Hematopoietic multipotent progenitor cell treated with erythropoietin and hydrocortisone succinate and interleukin-3 and kit ligand, for 8 days (in vitro differentiated cells): ENCODE data around the gene XPC.
A peak's percentile ranks its signal among the peaks of the same experiment; 100 is the strongest.

ENCODE experiments used
- DNase-seq: peaks from one replicate; pipeline ENCODE4 v3.0.0-alpha.2; 2015

The XPC gene

GRCh38 chr3:14146381-14147065, 31.9 kb downstream of the XPC start:
- DNase-seq = no peak

- DNase-seq = no peak
Observed at GRCh38 chr3:14145670-14146380, 32.6 kb downstream of the XPC start.

- no peak for DNase-seq
Observed at GRCh38 chr3:14145236-14145635, 33.2 kb downstream of the XPC start.

- DNase-seq = peak; percentile 80
Observed at GRCh38 chr3:14144423-14145075, 33.9 kb downstream of the XPC start.

GRCh38 chr3:14143271-14144225, 34.9 kb downstream of the XPC start:
- no peak for DNase-seq

- DNase-seq = no peak
Observed at GRCh38 chr3:14142567-14143270, 35.7 kb downstream of the XPC start.

GRCh38 chr3:14141602-14142341, 36.6 kb downstream of the XPC start:
- no peak for DNase-seq

GRCh38 chr3:14141144-14141543, 37.3 kb downstream of the XPC start:
- DNase-seq = no peak

- DNase-seq = no peak
Observed at GRCh38 chr3:14140668-14141067, 37.7 kb downstream of the XPC start.

- no peak for DNase-seq
Observed at GRCh38 chr3:14139771-14140170, 38.6 kb downstream of the XPC start.

GRCh38 chr3:14138878-14139655, 39.3 kb downstream of the XPC start:
- DNase-seq = no peak

- DNase-seq = no peak
Observed at GRCh38 chr3:14138109-14138877, 40.1 kb downstream of the XPC start.

- no peak for DNase-seq
Observed at GRCh38 chr3:14137445-14137844, 41.0 kb downstream of the XPC start.

GRCh38 chr3:14137004-14137403, 41.4 kb downstream of the XPC start:
- DNase-seq = no peak

- DNase-seq = no peak
Observed at GRCh38 chr3:14135581-14135980, 42.8 kb downstream of the XPC start.

- no peak for DNase-seq
Observed at GRCh38 chr3:14134291-14134690, 44.1 kb downstream of the XPC start.

GRCh38 chr3:14133876-14134275, 44.5 kb downstream of the XPC start:
- no peak for DNase-seq

- DNase-seq = no peak
Observed at GRCh38 chr3:14133188-14133800, 45.1 kb downstream of the XPC start.

- no peak for DNase-seq
Observed at GRCh38 chr3:14132689-14133088, 45.7 kb downstream of the XPC start.
